Nephron (organoid): Measurements from ENCODE around the gene BABAM2.

Experiments used
- H3K27ac Mint-ChIP-seq, 3 experiments: 2 replicates each; pipeline ENCODE4 v1.8.0; 2020; ENCODE audit warnings: mixed read lengths in 3 of 3, mild to moderate bottlenecking in 2 of 3, moderate library complexity in 1 of 3
- H3K27me3 Mint-ChIP-seq: 2 replicates; pipeline ENCODE4 v1.8.0; 2021; ENCODE audit warnings: low read depth, mild to moderate bottlenecking, moderate library complexity, mixed read lengths
- H3K36me3 Mint-ChIP-seq: 2 replicates; pipeline ENCODE4 v1.8.0; 2020; ENCODE audit warnings: low read depth, mixed read lengths
- H3K4me1 Mint-ChIP-seq: 2 replicates; pipeline ENCODE4 v1.8.0; 2020; ENCODE audit warnings: mixed read lengths
- H3K4me3 Mint-ChIP-seq, 3 experiments: 2 replicates each; pipeline ENCODE4 v1.8.0; 2020; ENCODE audit warnings: mild to moderate bottlenecking in 3 of 3, mixed read lengths in 3 of 3, moderate library complexity in 2 of 3
- H3K9me3 Mint-ChIP-seq: 2 replicates; pipeline ENCODE4 v1.8.0; 2020; ENCODE audit warnings: mixed read lengths
- CTCF ChIP-seq, 3 experiments: fragments of 200-600 bp; sonication (generic); IDR thresholded peaks; one replicate each; pipeline ENCODE4 v1.5.0; 2021; ENCODE audit warnings: antibody characterized with exemption in 3 of 3; ENCODE audit not compliant: unreplicated experiment in 3 of 3

BABAM2 gene

GRCh38 chr2:27907547-27907946 is 17.0 kb downstream of the BABAM2 start:
- Mint-ChIP-seq H3K4me3 (no peak overlapping the region), H3K9me3 (no peaks in the 10 kb centered on the region), H3K27ac (no peak overlapping the region)

GRCh38 chr2:27909901-27910300 is 19.4 kb downstream of the BABAM2 start:
- Mint-ChIP-seq H3K36me3 (peaks cover 7% of the 10 kb centered on the region), H3K27ac (no peak overlapping the region), H3K4me1 (peaks cover 10% of the 10 kb centered on the region), H3K27me3 (no peaks in the 10 kb centered on the region), H3K4me3 (no peak overlapping the region), H3K9me3 (no peaks in the 10 kb centered on the region)
- TF ChIP-seq CTCF (IDR thresholded peaks at IDR 0.05; ENCODE audit: unreplicated experiment in 3 of 3): no peak

More at GRCh38 chr2:27907547-27907946, 17.0 kb downstream of the BABAM2 start:
- H3K36me3 Mint-ChIP-seq: peaks cover 14% of the 10 kb centered on the region
- no peak for TF ChIP-seq CTCF (IDR thresholded peaks at IDR 0.05; ENCODE audit: unreplicated experiment in 3 of 3)
- H3K27me3 Mint-ChIP-seq: no peaks in the 10 kb centered on the region
- peaks cover 6% of the 10 kb centered on the region for H3K4me1 Mint-ChIP-seq

GRCh38 chr2:27911458-27912210 is 21.1 kb downstream of the BABAM2 start:
- TF ChIP-seq CTCF (IDR thresholded peaks at IDR 0.05; ENCODE audit: unreplicated experiment in 3 of 3): no peak
- no peak overlapping the region for H3K27ac Mint-ChIP-seq
- no peaks in the 10 kb centered on the region for H3K27me3 Mint-ChIP-seq
- H3K4me3 Mint-ChIP-seq: no peak overlapping the region
- H3K36me3 Mint-ChIP-seq: peaks cover 7% of the 10 kb centered on the region
- peaks cover 10% of the 10 kb centered on the region for H3K4me1 Mint-ChIP-seq
- no peaks in the 10 kb centered on the region for H3K9me3 Mint-ChIP-seq

- peaks cover 6% of the 10 kb centered on the region for H3K36me3 Mint-ChIP-seq
These were observed 22.0 kb downstream of the BABAM2 start for GRCh38 chr2:27912512-27912911.

GRCh38 chr2:27914041-27914804 is 23.7 kb downstream of the BABAM2 start:
- TF ChIP-seq CTCF (IDR thresholded peaks at IDR 0.05; ENCODE audit: unreplicated experiment in 3 of 3): no peak
- Mint-ChIP-seq H3K4me1 (peaks cover 15% of the 10 kb centered on the region), H3K27ac (peak overlapping the region in 1 of 3 experiments; percentile 67), H3K4me3 (no peak overlapping the region), H3K36me3 (peaks cover 4% of the 10 kb centered on the region), H3K9me3 (no peaks in the 10 kb centered on the region), H3K27me3 (no peaks in the 10 kb centered on the region)

More at GRCh38 chr2:27912512-27912911, 22.0 kb downstream of the BABAM2 start:
- H3K4me1 Mint-ChIP-seq: peaks cover 10% of the 10 kb centered on the region
- H3K4me3 Mint-ChIP-seq: no peak overlapping the region
- no peak for TF ChIP-seq CTCF (IDR thresholded peaks at IDR 0.05; ENCODE audit: unreplicated experiment in 3 of 3)
- H3K27me3 Mint-ChIP-seq: no peaks in the 10 kb centered on the region
- H3K9me3 Mint-ChIP-seq: no peaks in the 10 kb centered on the region
- H3K27ac Mint-ChIP-seq: peak overlapping the region in 2 of 3 experiments; percentile 5 to 14
